Myocyte (in vitro differentiated cells): ENCODE measurements around the gene TXNRD1. TPM values are rescaled to one million over a fixed set of nuclear protein-coding genes. Genes with fewer than 3 reads are reported as not detected.

Experiments
- DNase-seq: peaks from one replicate; pipeline ENCODE4 v3.0.0-alpha.2; 2012; ENCODE audit warnings: low read depth
- total RNA-seq: library from RNA; depleted of rRNA; stranded (reverse); fragments of >200 nt; gene quantifications from 2 replicates; pipeline ENCODE4 v1.2.3, GENCODE V29; 2014

TXNRD1 gene
- total RNA-seq, 1 donor from 2014 or later = 185 TPM

DNA sequence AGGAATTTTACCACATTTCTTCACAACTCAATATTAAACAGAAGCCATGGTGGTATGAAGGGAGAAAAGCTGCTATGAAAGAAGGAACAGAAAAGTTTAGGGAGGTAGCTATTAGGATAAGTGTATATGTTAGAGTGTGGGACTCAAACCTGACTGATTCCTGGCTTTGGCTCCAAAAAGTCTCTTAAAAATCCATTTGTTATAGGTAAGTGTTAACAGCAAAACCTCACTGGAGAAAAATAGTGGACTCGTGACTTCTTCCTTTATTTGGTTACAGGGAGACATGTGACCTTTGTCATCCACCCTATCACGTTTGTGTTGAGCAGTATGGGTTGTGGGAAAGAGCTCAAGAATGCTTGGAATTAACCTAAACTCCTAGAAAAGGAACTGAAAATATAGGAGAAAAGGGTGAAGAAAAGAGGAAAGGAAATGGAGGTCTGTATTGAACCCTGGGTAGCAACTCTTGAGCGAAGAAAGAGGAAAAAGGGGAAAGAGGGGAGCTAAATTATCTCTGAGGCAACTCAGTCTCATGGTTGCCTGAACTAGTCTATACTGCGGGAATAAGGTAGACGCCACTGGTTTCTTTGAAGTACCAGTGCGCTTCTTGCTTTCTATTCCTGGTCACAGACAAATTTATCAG, 84.4 kb downstream of the TXNRD1 start:
- DNase-seq = no peak

DNA sequence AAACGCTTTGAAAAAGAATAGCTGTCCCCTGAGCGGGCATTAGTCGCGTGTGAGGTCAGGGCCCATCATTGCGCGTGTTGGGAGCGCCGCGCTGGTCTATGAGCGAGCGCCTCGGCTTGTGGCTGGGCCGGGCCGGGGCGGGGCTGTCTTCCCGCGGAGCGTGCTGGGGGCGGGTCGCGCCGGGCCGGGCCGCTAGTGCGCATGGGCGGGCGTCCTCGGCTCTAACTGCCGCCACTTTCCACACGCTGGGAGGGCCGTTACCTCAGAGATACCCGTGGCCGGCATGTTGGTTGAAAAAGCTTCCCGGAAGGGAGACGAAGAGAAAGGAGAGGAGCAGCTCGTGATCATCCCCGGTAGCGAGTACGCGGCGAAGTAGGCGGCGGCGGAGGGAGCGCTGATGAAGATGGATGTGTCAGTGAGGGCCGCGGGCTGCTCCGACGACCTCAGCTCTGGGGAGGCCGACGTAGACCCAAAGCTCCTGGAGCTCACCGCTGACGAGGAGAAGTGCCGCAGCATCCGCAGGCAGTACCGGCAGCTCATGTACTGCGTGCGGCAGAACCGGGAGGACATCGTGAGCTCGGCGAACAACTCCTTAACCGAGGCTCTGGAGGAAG, 88.1 kb downstream of the TXNRD1 start, which contains the start of gene EID3:
Gene EID3 (plus strand): TSS at position 202 of the 614 bp plus-strand sequence. CDS start 196 bp downstream, at position 398.
- peak; percentile 65 for DNase-seq

DNA sequence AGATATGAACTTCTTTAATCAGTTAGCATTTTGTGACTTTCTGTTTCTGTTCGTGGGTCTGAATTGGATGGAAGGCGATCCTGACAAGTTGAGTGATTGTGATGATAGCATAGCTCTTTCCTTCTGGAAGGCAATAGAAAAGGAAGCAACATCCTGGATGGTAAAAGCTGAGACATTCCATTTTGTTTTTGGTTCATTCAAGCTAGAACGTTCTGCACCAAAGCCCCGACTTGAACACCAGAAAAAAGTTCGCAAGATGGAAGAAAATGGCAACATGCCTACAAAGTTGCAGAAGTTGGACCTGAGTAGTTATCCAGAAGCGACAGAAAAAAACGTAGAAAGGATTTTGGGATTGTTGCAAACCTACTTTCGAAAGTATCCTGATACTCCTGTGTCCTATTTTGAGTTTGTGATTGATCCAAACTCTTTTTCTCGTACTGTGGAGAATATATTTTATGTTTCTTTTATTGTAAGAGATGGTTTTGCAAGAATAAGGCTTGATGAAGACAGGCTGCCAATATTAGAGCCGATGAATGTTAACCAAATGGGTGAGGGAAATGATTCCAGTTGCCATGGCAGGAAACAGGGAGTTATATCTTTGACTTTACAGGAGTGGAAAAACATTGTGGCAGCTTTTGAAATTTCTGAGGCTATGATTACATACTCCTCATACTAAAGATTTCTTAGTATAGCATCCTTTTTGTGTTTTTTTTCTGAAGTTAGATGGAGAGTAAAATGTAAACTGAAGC, 88.9 kb downstream of the TXNRD1 start:
- no peak for DNase-seq

DNA sequence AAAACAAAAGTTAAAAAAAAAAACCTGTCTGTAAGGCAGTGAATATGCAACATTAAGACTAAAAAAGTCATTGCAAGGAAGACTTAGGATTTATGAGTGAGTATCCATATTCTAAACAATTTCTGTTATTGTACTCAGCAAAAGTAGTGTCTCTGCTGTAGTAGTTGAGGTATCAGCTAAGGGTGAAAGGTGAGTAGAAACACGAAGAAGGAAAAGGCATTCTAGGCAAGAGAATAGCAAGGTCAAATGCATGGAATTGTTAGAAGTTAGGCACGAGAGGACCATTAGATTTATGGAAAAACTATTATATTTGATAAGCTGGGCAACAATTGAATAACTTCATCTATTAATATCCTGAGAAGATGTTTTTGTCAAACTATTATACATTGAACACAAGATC, 89.8 kb downstream of the TXNRD1 start:
- DNase-seq = no peak

DNA sequence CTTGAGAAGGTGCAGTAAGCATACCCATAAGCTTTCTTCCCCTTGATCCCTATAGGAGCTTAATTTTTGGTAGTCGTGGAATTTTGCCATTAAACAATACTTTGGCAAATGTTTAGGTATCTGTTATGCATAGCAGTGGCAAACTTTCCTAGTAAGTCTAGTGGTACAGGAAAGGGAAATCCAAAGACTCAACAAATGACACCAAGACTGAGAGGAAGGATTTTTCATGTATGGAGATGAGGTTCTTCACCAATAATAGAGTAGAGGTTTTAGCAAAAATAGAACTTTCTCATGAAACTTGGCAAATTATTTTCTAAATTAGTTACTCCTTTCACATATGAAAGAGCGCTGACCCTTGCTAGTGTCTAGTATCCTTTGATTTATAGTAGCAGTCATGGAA, 90.8 kb downstream of the TXNRD1 start:
- DNase-seq = no peak

DNA sequence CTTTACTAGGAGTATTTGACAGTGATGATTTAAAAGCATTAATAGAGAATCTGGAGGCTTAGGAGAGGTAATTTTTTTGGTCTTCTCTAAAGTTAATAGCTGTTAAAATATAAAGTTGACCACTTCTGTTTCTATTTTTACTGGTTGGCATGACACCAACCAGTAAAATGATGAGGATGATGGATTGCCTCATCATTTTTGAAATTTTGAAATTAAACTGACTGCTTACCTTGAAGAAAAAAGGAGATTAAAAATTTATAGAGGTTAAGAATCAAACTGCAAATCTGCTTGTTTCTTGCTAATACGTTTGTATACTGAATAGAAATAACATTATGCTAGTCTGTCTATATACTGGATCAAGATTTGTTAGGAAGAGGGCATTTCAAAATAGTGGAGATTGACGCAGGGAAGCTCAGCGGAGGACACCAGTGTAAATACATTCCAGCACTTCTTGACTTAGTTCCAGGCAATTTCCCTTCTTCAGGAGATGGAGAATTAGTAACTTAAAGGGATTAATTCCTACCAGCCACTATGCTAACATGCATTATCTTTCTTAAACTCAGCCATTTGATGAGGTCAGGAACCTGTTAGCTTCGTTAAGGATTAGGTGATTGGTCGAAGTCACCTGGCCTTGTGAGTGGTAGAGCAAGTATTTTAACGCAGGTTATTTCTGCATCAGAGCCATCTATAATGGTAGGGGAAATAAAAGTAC, 91.5 kb downstream of the TXNRD1 start:
- DNase-seq = no peak

DNA sequence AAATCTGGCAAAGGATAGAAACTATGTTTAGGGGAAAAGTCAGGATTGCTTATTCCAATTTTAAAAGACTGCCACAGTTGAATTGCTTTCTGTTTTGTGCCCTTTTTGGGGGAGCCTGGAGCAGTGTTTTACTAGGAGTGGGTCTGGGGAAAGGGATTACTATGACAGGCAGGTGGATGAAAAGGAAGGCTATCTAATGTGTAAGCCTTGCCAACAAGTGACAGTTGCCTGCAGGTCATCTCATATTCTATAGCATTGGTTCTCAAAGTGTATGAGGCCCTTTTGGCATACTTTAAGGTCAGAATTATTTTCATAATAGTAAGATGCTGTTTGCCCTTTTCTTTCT, 92.0 kb downstream of the TXNRD1 start:
- DNase-seq = no peak

DNA sequence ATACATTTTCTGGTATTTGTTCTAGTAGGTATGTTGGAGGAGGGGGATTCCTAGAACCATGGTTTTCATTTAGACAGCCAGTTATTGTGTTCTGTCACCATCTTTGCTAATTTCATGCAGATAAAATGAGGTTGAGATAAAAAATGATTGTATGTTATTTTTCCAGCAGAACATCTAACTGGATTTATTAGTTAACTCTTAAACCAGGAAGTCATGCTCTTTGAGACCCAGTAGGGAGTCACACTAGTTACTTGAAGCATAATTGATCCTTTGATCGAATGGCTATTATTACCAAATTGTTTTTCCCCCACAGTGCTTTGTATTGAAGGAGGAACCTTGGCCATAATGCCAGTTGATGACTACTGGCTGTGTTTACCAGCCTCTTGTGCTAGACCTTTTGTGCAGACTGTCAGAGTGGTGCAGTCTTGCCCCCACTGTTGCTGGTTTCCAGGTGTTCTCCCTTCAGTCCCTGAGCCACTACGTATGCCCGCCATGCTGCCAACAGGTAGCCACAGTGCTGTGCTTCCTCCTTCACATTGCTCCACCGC, 93.9 kb downstream of the TXNRD1 start:
- no peak for DNase-seq

DNA sequence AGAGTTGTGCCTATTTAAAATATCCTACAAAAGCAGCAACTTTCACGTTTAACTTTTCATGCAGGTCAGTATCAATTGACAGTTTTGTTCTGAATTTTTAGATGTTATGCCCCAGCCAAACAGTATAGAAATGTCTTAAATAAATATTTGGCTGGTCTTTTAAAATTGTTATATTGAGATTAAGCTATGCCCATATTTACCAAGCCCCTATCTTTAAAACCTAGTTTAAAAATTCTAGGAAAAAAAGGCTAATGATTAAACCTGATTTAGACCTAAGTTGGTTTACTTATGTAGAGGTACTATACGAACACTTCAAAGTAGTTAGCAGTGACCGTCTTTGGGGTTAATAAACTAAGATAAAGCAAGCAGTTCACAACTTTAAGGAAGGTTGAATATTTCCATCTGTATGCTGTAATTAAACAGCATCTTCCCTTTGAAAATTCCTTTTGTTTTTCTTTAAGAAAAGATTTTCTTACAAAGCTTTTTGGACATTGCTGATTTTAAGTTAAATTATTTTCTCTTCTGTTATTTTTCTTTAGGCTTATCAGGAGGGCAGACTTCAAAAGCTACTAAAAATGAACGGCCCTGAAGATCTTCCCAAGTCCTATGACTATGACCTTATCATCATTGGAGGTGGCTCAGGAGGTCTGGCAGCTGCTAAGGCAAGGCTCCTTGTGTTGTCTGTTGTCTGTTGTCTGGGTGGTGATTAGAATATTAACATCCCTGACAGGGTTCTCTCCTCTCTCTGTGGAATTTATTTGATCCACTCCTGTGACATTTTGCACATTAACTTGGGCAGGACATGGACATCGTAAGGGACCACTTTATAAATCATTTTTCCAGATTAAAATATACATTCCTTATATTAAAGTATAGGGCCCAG, 95.4 kb downstream of the TXNRD1 start:
- DNase-seq = no peak

DNA sequence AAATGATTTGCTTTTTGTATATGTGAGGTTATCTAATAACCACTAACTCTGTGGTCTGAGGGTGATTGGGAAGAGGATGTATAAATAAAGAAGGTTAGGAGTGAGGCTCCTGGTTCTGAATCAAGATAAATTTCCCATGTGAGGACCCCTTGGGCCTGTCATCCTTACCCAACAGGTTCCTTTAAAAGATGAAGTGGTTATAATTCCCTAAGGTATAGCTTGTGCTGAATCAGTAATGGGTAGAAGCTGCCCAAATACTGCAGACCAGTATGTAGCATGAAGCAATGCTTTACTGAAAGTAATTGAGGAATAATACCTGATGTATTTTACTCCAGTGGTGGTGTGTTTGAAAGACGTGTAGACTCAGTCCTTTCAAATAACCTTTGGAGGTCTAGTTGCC, 96.6 kb downstream of the TXNRD1 start:
- DNase-seq = no peak

DNA sequence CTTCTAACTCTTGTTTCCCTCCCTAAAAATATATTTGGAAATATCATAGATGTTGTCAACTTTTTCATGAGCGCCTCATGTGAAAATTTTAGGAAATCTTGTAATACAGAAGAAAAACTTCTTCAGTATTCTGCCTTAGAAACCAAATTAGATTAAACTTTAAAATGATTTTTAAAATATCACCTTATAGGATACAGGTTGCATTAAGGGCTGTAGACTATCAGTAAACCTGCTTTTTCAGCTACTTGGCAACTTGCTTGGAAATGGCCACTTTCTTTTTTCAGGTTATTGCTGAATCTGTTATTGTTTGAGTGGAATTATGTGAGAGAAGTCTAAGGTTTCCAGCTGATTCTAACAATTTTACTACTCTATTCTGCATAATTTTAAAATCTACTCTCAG, 97.1 kb downstream of the TXNRD1 start:
- no peak for DNase-seq

DNA sequence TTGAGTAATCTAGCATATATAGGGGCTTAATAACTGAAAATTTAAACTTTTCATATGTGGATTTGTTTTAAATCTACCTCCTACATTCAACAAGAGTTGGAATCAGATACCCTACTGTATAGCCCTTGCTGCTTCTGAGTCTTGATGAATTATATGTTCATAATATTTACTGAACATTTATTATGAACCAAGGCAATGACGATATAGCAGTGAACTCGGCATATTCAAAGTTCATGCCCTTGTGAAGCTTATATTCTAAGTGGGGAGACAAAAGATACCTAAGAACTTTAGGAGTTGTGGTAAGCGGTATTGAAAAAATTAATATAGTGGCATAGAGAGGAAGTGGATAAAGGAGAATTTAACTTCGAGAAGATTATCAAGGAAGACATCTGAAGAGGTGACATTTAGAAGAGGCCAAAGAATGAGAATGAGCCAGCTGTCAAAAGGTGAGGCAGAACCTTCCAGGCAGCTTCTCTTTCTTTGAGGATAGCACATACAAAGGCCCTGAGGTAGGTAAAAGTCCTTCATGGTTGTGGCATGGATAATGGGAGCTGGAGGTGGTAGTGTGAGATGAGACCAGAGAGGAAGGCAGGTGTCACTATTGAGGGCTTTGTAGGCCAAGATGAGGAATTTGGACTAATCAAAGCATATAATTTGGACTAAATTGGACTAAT, 98.1 kb downstream of the TXNRD1 start:
- DNase-seq = no peak

DNA sequence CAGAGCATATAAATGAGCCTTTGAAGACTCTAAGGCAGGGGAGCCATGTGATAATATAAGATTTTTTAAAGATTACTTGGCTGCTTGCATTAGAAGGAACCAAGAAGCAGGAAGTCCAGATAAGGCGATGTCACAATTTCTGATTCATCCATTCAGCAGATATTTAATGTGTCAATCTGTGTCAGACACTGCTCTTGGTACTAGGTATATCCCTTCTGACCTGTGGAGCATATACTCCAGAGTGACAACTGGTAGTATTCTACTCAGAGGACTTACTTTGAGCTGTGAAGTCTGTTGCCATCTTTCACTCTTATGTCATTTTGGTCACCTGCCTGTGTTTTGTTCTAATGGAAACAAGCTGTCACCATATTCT, 98.6 kb downstream of the TXNRD1 start:
- no peak for DNase-seq

DNA sequence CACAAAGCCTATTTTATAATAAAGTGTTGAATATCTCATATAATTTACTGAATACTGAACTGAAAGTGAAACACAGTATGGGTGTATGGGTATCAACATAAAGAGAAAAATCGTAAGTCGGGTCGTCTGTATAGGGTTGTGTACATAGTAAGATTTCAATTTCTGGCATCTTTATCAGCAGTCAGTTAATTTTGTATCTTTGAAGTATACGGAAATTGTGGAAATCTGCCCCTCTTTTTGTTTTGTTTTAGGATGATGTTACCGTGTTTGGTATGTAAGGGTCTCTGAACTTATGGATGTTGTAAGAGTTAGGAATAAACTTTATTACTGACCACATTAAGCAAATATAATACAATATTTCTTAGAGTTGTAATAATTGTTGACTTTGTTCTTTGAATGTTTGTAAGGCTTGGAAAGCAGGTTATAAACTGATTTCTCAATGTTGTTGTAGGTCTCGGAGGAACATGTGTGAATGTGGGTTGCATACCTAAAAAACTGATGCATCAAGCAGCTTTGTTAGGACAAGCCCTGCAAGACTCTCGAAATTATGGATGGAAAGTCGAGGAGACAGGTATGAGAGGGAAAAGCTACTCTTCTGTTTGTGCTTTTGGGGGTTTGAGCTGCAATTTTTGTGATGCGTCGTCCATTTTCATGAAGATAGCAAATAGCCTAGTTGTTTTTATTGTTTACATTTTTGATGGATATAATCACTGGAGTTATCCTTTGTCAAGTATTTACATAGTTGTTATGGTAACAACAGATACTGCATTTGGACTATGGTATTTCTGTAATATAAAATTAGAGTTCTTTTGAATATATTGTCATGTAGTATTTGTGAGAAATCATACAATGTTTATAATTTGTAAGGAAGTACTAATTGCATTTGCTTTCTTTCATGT, 100.0 kb downstream of the TXNRD1 start:
- DNase-seq = no peak

DNA sequence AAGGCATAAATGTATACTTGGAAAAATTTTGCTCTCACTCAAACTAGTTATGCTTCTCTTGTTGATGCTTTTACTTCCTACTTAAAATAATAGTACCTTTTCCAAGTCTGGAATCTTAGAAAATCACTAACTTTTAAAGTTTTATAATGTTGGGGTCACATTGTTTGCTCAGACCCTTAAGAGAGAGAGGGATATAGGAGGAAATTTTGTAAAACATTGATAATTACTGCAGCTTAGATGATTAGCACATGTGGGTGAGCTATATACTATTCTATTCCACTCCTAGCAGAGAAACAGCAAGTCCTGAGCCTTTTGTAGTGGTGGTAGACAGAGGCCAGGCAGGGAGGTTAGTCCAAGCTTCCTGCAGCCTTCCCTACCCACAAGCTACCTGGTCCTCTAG, 101.4 kb downstream of the TXNRD1 start:
- no peak for DNase-seq

DNA sequence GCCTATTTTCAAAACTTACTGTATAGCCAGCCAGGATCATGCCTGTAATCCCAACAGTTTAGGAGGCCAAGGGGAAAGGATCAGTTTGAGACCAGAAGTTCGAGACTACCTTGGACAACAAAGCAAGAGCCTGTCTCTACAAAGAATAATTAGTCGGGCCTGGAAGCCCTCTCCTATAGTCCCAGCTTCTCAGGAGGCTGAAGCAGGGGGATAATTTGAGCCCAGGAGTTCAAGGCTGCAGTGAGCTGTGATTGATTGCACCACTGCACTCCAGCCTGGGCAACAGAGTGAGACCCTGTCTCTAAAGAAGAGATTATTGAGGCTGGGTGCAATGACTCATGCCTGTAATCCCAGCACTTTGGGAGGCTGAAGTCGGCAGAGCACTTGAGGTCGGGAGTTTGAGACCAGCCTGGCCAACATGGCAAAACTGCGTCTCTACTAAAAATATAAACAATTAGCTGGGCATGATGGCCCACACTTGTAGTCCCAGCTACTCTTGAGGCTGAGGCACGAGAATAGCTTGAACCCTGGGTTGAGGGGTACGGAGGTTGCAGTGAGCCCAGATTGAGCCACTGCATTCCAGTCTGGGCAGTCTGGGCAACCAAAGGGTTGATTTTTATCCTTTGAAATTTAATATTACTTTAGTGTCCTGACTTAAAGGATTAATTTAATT, 102.1 kb downstream of the TXNRD1 start:
- DNase-seq = no peak

DNA sequence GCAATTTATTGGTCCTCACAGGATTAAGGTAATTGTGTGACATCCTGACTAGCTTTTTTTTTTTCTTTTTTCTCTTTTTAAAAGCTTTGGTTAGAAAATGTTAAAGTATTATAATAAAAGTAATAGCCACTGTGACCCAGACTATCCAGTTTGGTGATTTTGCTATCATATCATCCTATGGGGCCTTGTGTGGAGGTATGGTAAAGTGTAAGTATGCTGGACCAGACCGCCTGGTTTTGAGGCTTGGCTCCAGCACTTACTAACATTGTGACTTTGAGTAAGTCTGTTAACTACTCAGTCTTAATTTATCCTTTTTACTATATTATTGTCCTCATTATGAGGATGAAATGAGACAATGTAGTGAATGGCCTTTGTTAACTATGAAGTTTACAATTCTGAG, 103.4 kb downstream of the TXNRD1 start:
- no peak for DNase-seq

DNA sequence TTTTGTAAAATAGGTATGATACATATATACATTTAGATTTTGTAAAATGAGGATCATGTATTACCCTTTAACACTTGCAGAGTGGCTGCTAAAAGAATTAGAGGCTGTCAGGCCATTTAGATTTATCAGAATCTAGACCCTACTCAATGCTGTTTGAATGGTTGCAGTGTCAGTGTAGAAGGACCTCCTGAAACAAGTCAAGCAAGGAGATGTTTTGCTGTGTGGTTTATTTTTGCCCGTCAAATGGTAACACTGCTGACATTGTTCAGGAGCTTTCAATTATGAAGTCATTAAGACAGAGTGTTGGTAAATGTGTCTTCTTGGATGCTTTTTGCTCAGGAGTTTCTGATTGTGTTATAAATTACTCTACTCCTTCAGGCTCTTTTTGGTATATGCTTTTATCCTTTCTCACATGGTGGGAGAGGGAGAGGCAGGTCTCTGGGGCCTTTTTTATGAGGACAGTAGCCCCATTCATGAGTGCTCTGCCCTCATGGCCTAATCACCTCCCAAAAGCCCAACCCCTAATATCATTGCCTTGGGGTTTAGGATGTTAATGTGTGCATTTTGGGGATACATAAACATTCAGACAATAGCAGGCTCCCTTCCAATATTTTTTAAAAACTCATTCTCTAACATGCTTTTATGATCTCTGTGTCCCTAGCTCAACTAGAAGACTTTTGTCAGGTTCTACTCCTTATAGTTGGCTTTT, 104.5 kb downstream of the TXNRD1 start:
- no peak for DNase-seq
